Measurements from ENCODE around the gene NFIB. TPM values are rescaled to one million over a fixed set of nuclear protein-coding genes. Genes with fewer than 3 reads are reported as not detected.

NFIB gene
- total RNA-seq, 1 experiment from 2014 or later: 14.3 TPM

DNA sequence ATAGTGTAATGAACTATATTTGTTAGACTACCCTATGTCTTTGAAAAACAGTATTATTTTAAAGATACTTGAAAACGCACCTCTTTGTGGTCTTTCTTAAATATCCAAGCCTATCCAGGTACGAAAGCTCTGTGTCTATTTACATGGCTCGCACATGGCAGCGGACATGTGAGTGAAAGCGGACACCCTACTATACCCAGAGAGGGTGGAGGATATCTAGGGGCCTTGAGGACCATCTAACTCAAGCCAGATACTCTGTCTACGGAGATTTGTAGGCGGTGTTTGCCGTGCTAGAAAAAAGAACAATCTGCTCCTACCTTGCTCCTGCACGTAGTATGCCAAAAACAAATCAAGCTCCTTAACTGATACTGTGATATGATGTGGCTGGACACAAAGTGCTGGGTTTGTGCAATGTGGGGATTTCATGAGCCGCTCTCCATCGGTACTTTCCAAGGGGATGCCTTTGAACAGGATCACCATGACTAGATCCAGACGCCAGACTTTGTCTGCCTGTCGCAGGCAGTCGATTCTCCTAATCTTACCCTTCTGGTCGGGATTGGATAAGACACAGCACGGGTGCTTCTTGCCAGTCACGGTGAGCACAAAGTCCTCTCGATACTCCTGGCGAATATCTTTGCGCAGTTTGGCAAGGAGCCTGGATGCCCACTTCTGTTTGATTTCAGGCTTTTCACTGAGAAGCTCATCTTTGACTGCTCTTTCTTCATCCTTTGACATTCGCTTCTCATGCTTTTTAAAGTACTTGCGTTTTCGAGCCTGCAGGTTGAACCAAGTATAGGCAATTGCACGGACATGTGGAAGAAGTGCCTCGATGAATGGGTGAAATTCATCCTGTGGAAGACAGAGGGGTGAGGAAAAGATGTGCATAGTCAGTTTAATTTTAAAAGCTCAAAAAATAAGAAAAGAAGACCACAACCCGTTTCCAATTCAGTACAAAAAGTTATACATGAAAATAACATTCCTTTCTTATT, 7.0 kb downstream of the NFIB start:
- Histone ChIP-seq H3K27ac (ENCODE audit: insufficient read length, low read depth, low read length) (no peak overlapping the region), H4K20me1 (ENCODE audit: control insufficient read depth, insufficient read depth, insufficient read length) (no peaks in the 10 kb centered on the region), H3K9ac (ENCODE audit: extremely low read depth, insufficient read length, low read length) (no peak overlapping the region)

More for the DNA sequence above, 7.0 kb downstream of the NFIB start:
- Histone ChIP-seq H3K79me1 (ENCODE audit: insufficient read depth, low read depth, low read length, poor library complexity, severe bottlenecking) (no peaks in the 10 kb centered on the region), H3K23ac (ENCODE audit: insufficient read length, low read depth, low read length) (no peak overlapping the region), H2BK20ac (ENCODE audit: low read depth, low read length, poor library complexity, severe bottlenecking) (no peak overlapping the region), H4K8ac (replicated peaks; ENCODE audit: insufficient read length, low read depth, low read length) (no peak overlapping the region), H3K79me2 (ENCODE audit: insufficient read depth, low read length) (no peaks in the 10 kb centered on the region), H3T11ph (ENCODE audit: low read length) (no peak overlapping the region), H2BK12ac (ENCODE audit: insufficient read length, low read depth, low read length) (no peak overlapping the region), H4K5ac (ENCODE audit: insufficient read length, low read depth, low read length) (no peak overlapping the region), H2AK5ac (ENCODE audit: insufficient read length, low read length) (no peak overlapping the region), H2BK15ac (ENCODE audit: low read depth, low read length) (no peak overlapping the region), H2BK120ac (ENCODE audit: low read depth, low read length, poor library complexity, severe bottlenecking) (no peak overlapping the region), H4K91ac (ENCODE audit: insufficient read length, low read depth, low read length) (no peak overlapping the region), H3K56ac (ENCODE audit: insufficient read length, low read depth, low read length) (no peak overlapping the region), H3K14ac (ENCODE audit: insufficient read depth, low read length) (no peak overlapping the region), H2BK5ac (ENCODE audit: insufficient read length, low read length) (no peak overlapping the region), H2AFZ (ENCODE audit: low read length) (no peak overlapping the region), H3K9me3 (ENCODE audit: control insufficient read depth, low read depth, low read length) (no peaks in the 10 kb centered on the region), H3K4ac (ENCODE audit: low read depth, low read length) (no peak overlapping the region), H3K23me2 (ENCODE audit: insufficient read length, low read depth, low read length, poor library complexity, severe bottlenecking) (no peaks in the 10 kb centered on the region), H3K27me3 (ENCODE audit: insufficient read depth, low read length) (no peaks in the 10 kb centered on the region), H3K4me1 (ENCODE audit: insufficient read depth, low read length) (no peaks in the 10 kb centered on the region; the same call in 1 of the 2 replicates), H3K4me2 (ENCODE audit: insufficient read depth, insufficient read length, low read length) (no peak overlapping the region), H3K18ac (ENCODE audit: insufficient read length, low read depth, low read length) (no peak overlapping the region)
- peaks cover 3% of the 10 kb centered on the region; the same call in 1 of the 2 replicates for H3K27me3 Mint-ChIP-seq (ENCODE audit: low read depth)
- no peak overlapping the region for H3K4me3 Mint-ChIP-seq
- WGBS (ENCODE audit: extremely low coverage, insufficient read length, low lambda C conversion rate): no CpG with 5 or more reads among the region's 26 CpGs
- H3K9me3 Mint-ChIP-seq: no peaks in the 10 kb centered on the region
- H3K27ac Mint-ChIP-seq: 0 out of 7 replicates have a peak overlapping the region, but pooled peaks of 1 of the 3 experiments have one; percentile 2
- H3K4me1 Mint-ChIP-seq: peaks cover 25 to 28% of the 10 kb centered on the region in 2 experiments
- TF ChIP-seq CTCF (conservative IDR thresholded peaks at IDR 0.05): no peak
- H3K36me3 Mint-ChIP-seq (ENCODE audit: insufficient read depth in 1 of 3, low read depth in 3 of 3): peaks cover 0 to 18% (median 4%) of the 10 kb centered on the region in 3 experiments; a peak in 6 of 7 replicates
- DNase-seq: no peak

All from H9 (cell line).